Measurements from ENCODE around the gene MYPN. TPM values are rescaled to one million over a fixed set of nuclear protein-coding genes. Genes with fewer than 3 reads are reported as not detected.

Gene MYPN
- total RNA-seq, 1 donor: 1.8 TPM

DNA sequence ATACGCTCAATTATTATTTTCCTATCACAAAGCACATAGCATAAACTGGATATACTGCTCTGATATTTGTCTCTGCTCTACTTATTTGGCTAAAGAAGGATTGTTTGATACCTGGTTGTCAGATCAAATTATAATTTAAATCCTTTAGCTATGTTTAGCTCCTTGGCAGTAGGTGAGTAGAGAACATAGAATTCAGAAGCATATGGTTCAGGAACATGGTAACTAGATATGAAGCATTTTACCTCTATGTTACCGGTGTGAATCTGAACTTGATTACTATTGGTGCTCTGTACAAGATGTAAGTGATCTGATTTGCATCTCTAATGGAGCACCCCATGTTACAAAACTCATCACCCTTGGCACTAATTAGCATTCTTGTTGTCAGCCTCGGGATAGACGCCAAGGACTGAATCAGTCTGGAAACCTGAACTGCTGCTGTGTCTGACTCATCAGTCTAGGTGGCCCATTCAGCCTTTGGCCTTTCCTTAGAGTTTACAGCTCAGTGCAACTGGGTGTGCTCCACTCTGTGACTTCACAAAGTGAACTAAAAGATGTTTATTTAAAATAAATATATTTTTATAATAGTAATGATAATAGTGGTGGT, 12.3 kb upstream of the MYPN start:
- Histone ChIP-seq H4K20me1 (ENCODE audit: insufficient read depth, low read length) (no peaks in the 10 kb centered on the region), H3K4me3 (ENCODE audit: insufficient read depth, low read length) (no peak overlapping the region), H3K9me3 (ENCODE audit: low read depth, low read length) (no peaks in the 10 kb centered on the region), H3K27me3 (ENCODE audit: insufficient read depth, low read length) (no peaks in the 10 kb centered on the region), H3K4me1 (ENCODE audit: insufficient read depth, low read length) (peaks cover 77% of the 10 kb centered on the region), H3K79me2 (ENCODE audit: insufficient read depth, low read length) (peaks cover 7% of the 10 kb centered on the region), H2AFZ (ENCODE audit: low read length) (no peak overlapping the region), H3K27ac (ENCODE audit: low read depth, low read length) (peak overlapping the region; percentile 87), H3K4me2 (ENCODE audit: insufficient read depth, low read length) (no peak overlapping the region), H3K36me3 (ENCODE audit: insufficient read depth, low read length) (peaks cover 5% of the 10 kb centered on the region)
- TF ChIP-seq, protein P1, sequence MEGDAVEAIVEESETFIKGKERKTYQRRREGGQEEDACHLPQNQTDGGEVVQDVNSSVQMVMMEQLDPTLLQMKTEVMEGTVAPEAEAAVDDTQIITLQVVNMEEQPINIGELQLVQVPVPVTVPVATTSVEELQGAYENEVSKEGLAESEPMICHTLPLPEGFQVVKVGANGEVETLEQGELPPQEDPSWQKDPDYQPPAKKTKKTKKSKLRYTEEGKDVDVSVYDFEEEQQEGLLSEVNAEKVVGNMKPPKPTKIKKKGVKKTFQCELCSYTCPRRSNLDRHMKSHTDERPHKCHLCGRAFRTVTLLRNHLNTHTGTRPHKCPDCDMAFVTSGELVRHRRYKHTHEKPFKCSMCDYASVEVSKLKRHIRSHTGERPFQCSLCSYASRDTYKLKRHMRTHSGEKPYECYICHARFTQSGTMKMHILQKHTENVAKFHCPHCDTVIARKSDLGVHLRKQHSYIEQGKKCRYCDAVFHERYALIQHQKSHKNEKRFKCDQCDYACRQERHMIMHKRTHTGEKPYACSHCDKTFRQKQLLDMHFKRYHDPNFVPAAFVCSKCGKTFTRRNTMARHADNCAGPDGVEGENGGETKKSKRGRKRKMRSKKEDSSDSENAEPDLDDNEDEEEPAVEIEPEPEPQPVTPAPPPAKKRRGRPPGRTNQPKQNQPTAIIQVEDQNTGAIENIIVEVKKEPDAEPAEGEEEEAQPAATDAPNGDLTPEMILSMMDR (IDR thresholded peaks at IDR 0.05; ENCODE audit: extremely low read depth, low read depth, low read length): no peak
- DNase-seq (ENCODE audit: insufficient read length, low spot score, missing footprints): no peak

DNA sequence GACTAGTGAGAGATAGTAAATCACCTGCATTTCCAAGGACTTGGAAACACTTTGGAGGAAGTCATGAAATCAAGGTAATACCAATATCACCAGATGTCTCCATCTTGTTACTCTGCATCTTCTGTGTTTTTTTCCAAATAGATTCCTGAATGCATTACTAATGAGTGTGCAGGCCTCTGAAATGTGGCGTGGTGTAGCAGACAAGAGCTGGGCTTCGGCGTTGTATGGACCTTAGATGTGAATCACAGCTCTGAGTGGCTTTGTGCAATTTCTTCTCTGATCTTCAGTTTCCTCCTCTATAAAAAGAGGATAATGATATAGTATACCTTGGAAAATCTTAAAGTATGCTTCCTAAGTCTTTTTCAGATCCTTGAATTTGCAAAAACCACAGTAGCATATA, 9.6 kb upstream of the MYPN start:
- DNase-seq (ENCODE audit: insufficient read length, low spot score, missing footprints): peak; percentile 44
- Histone ChIP-seq H3K4me3 (ENCODE audit: insufficient read depth, low read length) (no peak overlapping the region), H3K4me1 (ENCODE audit: insufficient read depth, low read length) (peaks cover 79% of the 10 kb centered on the region), H3K4me2 (ENCODE audit: insufficient read depth, low read length) (peak overlapping the region; percentile 11), H3K79me2 (ENCODE audit: insufficient read depth, low read length) (peaks cover 7% of the 10 kb centered on the region), H3K27ac (ENCODE audit: low read depth, low read length) (peak overlapping the region; percentile 87), H3K9me3 (ENCODE audit: low read depth, low read length) (no peaks in the 10 kb centered on the region), H4K20me1 (ENCODE audit: insufficient read depth, low read length) (no peaks in the 10 kb centered on the region), H2AFZ (ENCODE audit: low read length) (no peak overlapping the region), H3K27me3 (ENCODE audit: insufficient read depth, low read length) (no peaks in the 10 kb centered on the region), H3K36me3 (ENCODE audit: insufficient read depth, low read length) (peaks cover under 1% of the 10 kb centered on the region)
- TF ChIP-seq, protein P1 (IDR thresholded peaks at IDR 0.05; ENCODE audit: extremely low read depth, low read depth, low read length): no peak

DNA sequence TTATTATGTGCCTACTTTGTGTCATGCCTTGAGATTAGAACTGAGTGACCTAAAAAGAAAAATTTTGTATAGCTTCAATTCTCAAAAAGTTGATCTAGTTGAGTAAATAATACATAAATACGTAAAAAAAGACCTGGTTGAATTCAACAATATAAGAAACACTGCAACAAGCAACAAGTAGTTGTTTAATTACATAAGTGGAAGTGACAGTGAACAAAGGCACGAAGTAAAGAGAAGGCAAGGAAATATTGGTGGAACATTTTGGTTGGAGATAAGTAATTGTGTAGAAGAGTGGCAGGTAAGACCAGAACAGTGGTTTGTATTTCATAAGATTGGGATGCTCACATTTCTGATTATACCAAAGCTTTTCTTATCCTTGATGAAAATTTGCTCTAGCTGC, 8.2 kb upstream of the MYPN start:
- H3K9me3 ChIP-seq (ENCODE audit: low read depth, low read length): no peaks in the 10 kb centered on the region
- TF ChIP-seq, protein P1 (IDR thresholded peaks at IDR 0.05; ENCODE audit: extremely low read depth, low read depth, low read length): no peak
- H2AFZ ChIP-seq (ENCODE audit: low read length): peak overlapping the region; percentile 50
- no peaks in the 10 kb centered on the region for H3K27me3 ChIP-seq (ENCODE audit: insufficient read depth, low read length)
- no peaks in the 10 kb centered on the region for H4K20me1 ChIP-seq (ENCODE audit: insufficient read depth, low read length)
- no peaks in the 10 kb centered on the region for H3K36me3 ChIP-seq (ENCODE audit: insufficient read depth, low read length)
- no peak overlapping the region for H3K4me3 ChIP-seq (ENCODE audit: insufficient read depth, low read length)
- no peak for DNase-seq (ENCODE audit: insufficient read length, low spot score, missing footprints)
- no peak overlapping the region for H3K4me2 ChIP-seq (ENCODE audit: insufficient read depth, low read length)
- H3K27ac ChIP-seq (ENCODE audit: low read depth, low read length): peak overlapping the region; percentile 87
- peaks cover 79% of the 10 kb centered on the region for H3K4me1 ChIP-seq (ENCODE audit: insufficient read depth, low read length)
- H3K79me2 ChIP-seq (ENCODE audit: insufficient read depth, low read length): peaks cover 9% of the 10 kb centered on the region

DNA sequence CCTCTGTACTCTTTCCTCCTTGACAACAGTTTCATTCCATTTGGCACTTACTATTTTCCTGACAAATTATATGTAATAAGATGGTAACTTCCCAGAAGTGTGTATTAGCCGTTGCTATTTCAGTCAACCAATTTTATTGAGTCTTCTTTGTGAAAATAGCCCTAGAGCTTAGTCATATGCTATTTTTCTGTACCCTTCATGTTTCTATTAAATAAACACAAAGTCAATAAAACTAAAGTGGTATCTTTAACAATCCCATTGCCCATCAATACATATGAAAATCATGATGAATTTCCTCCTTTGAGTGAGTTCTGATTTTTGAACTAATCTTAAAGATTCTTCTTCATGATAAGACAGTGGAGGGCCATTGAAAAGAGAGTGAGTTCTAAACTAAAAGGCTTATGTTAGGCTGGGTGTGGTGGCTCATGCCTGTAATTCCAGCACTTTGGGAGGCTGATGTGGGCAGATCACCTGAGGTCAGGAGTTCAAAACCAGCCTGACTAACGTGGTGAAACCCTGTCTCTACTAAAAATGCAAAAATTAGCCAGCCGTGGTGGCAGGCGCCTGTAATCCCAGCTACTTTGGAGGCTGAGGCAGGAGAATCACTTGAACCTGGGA, 5.9 kb upstream of the MYPN start:
- H3K4me3 ChIP-seq (ENCODE audit: insufficient read depth, low read length): no peak overlapping the region
- H3K79me2 ChIP-seq (ENCODE audit: insufficient read depth, low read length): peaks cover 21% of the 10 kb centered on the region
- TF ChIP-seq, protein P1 (IDR thresholded peaks at IDR 0.05; ENCODE audit: extremely low read depth, low read depth, low read length): no peak
- no peak for DNase-seq (ENCODE audit: insufficient read length, low spot score, missing footprints)
- H3K27me3 ChIP-seq (ENCODE audit: insufficient read depth, low read length): no peaks in the 10 kb centered on the region
- H3K27ac ChIP-seq (ENCODE audit: low read depth, low read length): peak overlapping the region; percentile 98
- no peak overlapping the region for H2AFZ ChIP-seq (ENCODE audit: low read length)
- no peaks in the 10 kb centered on the region for H3K9me3 ChIP-seq (ENCODE audit: low read depth, low read length)
- peaks cover 80% of the 10 kb centered on the region for H3K4me1 ChIP-seq (ENCODE audit: insufficient read depth, low read length)
- no peak overlapping the region for H3K4me2 ChIP-seq (ENCODE audit: insufficient read depth, low read length)
- no peaks in the 10 kb centered on the region for H3K36me3 ChIP-seq (ENCODE audit: insufficient read depth, low read length)
- H4K20me1 ChIP-seq (ENCODE audit: insufficient read depth, low read length): no peaks in the 10 kb centered on the region
